Brain microvascular endothelial cell (primary cell): ENCODE data around the gene MAPKAPK5.

ENCODE experiments used
- DNase-seq: peaks from one replicate; pipeline ENCODE4 v3.0.0-alpha.2; 2020
- H3K27ac ChIP-seq: fragments of 250-450 bp; sonication (Bioruptor Pico); 2 replicates; pipeline ENCODE4 v1.5.1; 2020; ENCODE audit warnings: mild to moderate bottlenecking, moderate library complexity
- H3K27me3 ChIP-seq: fragments of 250-450 bp; sonication (Bioruptor Pico); replicated peaks from 2 replicates; pipeline ENCODE4 v1.5.1; 2020; ENCODE audit warnings: mild to moderate bottlenecking
- H3K36me3 ChIP-seq: fragments of 250-450 bp; sonication (Bioruptor Pico); replicated peaks from 2 replicates; pipeline ENCODE4 v1.5.1; 2020; ENCODE audit warnings: mild to moderate bottlenecking
- H3K4me3 ChIP-seq: 2 replicates; pipeline ENCODE4 v1.5.1; 2011; ENCODE audit warnings: low read depth, mild to moderate bottlenecking, control low read depth, low read length, moderate library complexity
- in situ Hi-C: cut with HindIII; loops from 2 replicates; pipeline ENCODE4 v1.10.0; 2017; ENCODE audit warnings: low sequenced_read_pairs, low pct_ligation_motif_present
- TF ChIP-seq, protein P1 (sequence below): IDR thresholded peaks from 2 replicates; pipeline ENCODE4 v1.5.1; 2011; ENCODE audit warnings: low read depth, mild to moderate bottlenecking, moderate library complexity, low read length, control low read depth, inconsistent platforms; ENCODE audit errors: missing control alignments

Gene MAPKAPK5

DNA sequence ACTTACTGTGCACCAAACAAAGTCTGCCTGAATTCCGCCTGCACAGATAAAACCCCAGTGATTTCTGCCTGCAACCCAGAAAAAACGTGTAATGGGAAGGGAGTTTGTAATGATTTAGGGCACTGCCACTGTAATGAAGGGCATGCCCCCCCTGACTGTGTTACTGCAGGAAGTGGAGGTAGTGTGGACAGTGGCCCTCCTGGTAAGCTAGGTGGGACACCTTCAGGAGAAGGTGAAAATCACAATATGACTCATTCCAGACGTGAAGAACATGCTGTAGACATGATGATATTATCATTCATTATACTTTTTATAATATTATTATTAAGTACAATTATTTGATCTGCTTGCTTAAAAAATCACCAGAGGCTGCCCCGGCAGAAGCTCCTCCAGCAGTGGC lies 59.2 kb downstream of the MAPKAPK5 start:
- Histone ChIP-seq H3K36me3 (peaks cover 2% of the 10 kb centered on the region), H3K27me3 (no peaks in the 10 kb centered on the region), H3K4me3 (no peak overlapping the region), H3K27ac (no peak overlapping the region)
- TF ChIP-seq, protein P1, sequence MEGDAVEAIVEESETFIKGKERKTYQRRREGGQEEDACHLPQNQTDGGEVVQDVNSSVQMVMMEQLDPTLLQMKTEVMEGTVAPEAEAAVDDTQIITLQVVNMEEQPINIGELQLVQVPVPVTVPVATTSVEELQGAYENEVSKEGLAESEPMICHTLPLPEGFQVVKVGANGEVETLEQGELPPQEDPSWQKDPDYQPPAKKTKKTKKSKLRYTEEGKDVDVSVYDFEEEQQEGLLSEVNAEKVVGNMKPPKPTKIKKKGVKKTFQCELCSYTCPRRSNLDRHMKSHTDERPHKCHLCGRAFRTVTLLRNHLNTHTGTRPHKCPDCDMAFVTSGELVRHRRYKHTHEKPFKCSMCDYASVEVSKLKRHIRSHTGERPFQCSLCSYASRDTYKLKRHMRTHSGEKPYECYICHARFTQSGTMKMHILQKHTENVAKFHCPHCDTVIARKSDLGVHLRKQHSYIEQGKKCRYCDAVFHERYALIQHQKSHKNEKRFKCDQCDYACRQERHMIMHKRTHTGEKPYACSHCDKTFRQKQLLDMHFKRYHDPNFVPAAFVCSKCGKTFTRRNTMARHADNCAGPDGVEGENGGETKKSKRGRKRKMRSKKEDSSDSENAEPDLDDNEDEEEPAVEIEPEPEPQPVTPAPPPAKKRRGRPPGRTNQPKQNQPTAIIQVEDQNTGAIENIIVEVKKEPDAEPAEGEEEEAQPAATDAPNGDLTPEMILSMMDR = no peak
- no peak for DNase-seq
- in situ Hi-C loops = no loop called here

DNA sequence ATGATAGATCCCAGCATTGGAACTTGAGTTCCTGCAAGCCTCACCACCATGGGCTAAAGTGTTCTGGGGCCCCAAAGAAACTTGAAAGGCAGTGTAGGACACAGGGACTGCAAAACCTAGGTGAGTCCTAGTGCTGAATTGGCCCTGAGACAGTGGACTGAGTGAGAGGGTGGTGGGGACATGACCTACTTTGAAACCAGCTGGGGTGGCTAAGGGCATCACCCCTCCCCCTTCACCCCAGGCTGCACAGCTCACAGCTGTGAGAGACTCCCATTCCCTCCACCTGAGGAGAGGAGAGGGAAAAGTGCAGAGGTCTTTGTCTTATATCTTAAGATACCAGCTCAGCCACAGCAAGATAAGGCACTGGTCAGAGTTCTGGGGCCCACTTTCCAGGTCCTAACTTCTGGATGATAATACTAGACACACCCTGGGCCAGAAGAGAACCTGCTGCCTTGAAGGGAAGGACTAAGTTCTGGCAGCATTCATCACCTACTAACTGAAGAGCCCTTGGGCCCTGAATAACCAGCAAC lies 62.5 kb downstream of the MAPKAPK5 start:
- Histone ChIP-seq H3K27ac (no peak overlapping the region), H3K27me3 (no peaks in the 10 kb centered on the region), H3K4me3 (no peak overlapping the region), H3K36me3 (no peaks in the 10 kb centered on the region)
- TF ChIP-seq, protein P1 = no peak
- in situ Hi-C loops = no loop called here
- no peak for DNase-seq

DNA sequence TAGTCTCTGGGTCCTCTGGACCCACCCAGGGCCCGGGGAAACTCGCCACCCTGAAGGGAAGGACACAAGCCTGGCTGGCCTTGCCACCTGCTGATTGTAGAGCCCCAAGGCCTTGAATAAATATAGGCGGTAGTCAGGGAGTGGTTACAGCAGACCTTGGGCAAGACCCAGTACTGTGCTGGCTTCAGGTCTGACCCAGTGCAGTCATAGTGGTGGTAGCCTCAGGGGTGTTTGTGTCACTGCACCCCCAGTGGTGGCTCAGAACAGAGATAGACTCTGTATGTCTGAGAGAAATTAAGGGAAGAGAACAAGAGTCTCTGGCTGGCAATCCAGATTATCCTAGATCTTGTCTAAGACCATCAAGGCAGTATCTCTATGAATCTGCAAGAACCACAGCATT lies 63.5 kb downstream of the MAPKAPK5 start:
- Histone ChIP-seq H3K27me3 (no peaks in the 10 kb centered on the region), H3K4me3 (no peak overlapping the region), H3K36me3 (no peaks in the 10 kb centered on the region), H3K27ac (no peak overlapping the region)
- TF ChIP-seq, protein P1 = no peak
- in situ Hi-C loops = no loop called here
- DNase-seq = no peak

DNA sequence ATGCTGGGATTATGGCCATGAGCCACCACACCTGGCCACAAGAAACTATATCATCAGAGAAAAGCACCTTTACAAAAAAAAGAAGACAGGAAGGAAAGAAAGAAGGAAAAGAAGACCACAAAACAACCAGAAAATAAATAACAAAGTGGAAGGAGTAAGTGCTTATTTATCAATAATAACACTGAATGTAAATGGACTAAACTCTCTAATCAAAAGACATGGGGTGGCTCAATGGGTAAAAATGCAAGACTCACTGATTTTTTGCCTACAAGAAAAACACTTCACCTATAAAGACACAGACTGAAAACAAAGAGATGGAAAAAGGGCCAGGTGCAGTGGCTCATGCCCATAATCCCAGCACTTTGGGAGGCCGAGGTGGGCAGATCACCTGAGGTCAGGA lies 65.7 kb downstream of the MAPKAPK5 start:
- TF ChIP-seq, protein P1 = no peak
- in situ Hi-C loops = no loop called here

DNA sequence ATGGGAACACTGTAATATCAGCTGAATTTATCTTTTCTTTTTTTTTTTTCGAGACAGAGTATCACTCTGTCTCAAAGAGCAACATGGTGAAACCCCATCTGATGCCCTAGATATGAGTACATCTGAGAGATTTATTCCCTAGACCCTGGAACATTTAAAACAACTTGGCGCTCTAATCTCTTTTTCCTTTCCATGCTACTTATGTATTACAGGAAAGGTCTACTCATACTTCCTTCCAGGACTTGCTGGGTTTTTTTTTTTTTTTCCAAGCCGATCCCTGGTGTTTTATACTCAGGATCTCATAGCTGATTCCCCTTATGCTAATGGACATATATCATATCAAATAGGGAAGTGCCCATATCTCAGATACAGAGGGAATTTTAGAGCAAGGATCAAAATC lies 83.1 kb downstream of the MAPKAPK5 start:
- TF ChIP-seq, protein P1 = no peak
- no peak for DNase-seq
- H3K27me3 ChIP-seq = no peaks in the 10 kb centered on the region
- H3K27ac ChIP-seq = no peak overlapping the region
- no peak overlapping the region for H3K4me3 ChIP-seq
- in situ Hi-C loops = no loop called here
- H3K36me3 ChIP-seq = no peaks in the 10 kb centered on the region

More for the DNA sequence above, 65.7 kb downstream of the MAPKAPK5 start:
- DNase-seq = no peak
- no peak overlapping the region for H3K4me3 ChIP-seq
- H3K27ac ChIP-seq = no peak overlapping the region
- no peaks in the 10 kb centered on the region for H3K36me3 ChIP-seq
- H3K27me3 ChIP-seq = no peaks in the 10 kb centered on the region

DNA sequence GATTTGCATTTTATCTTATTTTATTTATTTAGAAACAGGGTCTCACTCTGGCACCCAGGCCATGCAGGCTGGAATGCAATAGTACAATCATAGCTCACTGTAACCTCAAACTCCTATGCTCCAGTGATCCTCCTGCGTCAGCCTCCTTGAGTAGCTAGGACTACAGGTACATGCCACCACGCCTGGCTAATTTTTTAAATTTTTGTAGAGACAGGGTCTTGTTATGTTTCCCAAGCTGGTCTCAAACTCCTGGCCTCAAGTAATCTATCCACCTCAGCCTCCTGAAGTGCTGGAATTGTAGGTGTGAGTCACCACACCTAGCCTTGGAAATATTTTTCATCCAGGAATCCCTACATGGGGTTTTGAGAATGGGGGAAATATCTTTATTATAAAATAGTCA lies 84.6 kb downstream of the MAPKAPK5 start:
- H3K4me3 ChIP-seq = no peak overlapping the region
- no peaks in the 10 kb centered on the region for H3K27me3 ChIP-seq
- in situ Hi-C loops = no loop called here
- H3K27ac ChIP-seq = no peak overlapping the region
- no peaks in the 10 kb centered on the region for H3K36me3 ChIP-seq
- TF ChIP-seq, protein P1 = no peak
- no peak for DNase-seq
